Activated CD8-positive, alpha-beta memory T cell treated with anti-CD3 and anti-CD28 coated beads for 48 hours (primary cell): ENCODE results near the gene SLC39A10.

Experiments used
- DNase-seq, 3 experiments: peaks; one replicate each; pipeline ENCODE4 v3.0.0-alpha.2; 2020; ENCODE audit warnings: low read depth in 2 of 3, low spot score in 2 of 3

The SLC39A10 gene, protein sequence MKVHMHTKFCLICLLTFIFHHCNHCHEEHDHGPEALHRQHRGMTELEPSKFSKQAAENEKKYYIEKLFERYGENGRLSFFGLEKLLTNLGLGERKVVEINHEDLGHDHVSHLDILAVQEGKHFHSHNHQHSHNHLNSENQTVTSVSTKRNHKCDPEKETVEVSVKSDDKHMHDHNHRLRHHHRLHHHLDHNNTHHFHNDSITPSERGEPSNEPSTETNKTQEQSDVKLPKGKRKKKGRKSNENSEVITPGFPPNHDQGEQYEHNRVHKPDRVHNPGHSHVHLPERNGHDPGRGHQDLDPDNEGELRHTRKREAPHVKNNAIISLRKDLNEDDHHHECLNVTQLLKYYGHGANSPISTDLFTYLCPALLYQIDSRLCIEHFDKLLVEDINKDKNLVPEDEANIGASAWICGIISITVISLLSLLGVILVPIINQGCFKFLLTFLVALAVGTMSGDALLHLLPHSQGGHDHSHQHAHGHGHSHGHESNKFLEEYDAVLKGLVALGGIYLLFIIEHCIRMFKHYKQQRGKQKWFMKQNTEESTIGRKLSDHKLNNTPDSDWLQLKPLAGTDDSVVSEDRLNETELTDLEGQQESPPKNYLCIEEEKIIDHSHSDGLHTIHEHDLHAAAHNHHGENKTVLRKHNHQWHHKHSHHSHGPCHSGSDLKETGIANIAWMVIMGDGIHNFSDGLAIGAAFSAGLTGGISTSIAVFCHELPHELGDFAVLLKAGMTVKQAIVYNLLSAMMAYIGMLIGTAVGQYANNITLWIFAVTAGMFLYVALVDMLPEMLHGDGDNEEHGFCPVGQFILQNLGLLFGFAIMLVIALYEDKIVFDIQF

DNA sequence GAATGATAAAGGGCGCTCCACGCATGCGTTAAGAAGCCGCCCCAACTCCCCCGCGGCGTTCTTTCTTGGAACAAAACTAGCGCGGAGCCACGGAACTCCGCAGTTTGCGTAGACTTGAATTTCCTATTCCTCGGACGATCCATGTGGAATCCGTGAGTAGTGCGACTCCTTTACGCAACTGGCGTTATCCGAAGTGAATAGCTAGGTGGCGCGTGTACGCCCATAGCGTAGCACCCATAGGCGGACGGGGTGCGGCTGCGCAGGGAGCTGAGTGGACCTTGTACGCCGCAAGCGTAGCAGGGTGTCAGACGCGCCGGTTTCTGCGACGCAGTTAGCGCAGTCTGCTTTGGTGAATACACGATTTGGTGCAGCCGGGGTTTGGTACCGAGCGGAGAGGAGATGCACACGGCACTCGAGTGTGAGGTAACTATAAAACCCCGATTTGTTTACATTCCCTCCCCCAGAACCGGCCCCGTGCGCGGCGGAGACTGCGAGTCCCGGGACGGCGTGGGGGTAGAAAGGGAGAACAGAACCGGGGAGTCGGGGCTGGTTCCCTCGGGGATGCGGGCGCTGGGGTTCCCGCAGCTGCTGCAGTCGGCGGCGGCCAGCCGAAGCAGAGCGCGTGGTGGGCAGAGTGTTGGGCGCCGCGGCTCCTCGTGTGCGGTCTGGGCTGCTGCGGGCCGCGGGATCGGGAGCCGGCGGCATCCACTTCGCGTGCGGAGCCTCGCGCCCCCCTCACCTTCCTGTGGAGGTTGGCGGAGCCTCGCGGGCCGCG lies at the start of gene SLC39A10:
SLC39A10 (plus strand) TSS at position 368 of the 775 bp plus-strand sequence. CDS start 22,817 bp downstream, outside the sequence.
- peak; percentile 95 to 98 (median 95) for DNase-seq

DNA sequence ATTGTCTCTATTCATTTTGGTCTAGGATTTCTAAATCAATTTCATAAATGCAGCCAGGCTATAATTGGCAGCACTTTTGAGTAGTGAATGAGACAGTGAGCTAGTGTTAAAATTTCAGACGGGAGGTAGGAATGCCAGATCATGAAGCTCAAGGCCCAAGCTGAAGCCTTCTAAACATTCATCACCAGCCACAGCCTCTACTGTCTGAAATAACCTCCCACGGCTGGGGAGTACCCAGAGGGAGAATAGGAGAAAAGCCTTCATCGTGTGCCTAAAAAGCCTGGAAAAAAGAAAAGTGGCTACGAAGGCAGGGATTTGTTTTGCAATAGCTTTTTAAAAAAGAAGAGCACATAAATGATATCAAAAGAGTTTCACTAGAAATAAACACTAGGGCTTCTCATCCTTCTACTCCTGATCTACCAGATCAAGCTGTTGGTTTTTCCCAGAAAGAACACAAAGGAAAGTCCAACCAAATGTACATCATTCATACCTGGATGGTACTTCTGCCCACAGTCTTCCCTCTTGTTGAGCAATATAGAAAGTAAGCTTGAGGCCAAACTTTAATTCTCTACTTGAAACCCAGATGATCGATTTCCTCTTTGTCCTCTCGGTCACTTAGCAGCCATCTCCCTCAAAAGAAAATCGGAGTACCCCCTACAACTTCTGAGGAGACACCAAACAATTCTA lies 48.1 kb upstream of the SLC39A10 start:
- DNase-seq = no peak

DNA sequence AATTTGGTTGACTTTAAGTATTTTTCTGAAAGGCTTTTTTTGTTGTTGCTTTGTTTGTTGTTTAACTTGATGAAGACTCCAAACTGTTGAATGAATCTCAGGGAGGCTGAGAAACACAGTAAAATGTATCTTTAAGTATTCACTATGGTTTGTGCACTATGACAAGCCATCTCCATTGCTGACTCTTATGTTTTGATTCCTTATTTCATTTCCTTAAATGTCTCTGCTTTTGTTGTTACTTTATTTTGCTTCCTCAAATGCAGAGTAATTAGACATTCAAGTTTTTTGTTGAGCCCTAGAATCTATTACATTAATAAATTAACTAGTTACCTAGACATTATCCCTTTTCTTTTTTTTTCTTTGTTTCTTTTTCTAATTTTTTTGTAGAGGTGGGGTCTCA lies 46.3 kb upstream of the SLC39A10 start:
- DNase-seq = no peak

DNA sequence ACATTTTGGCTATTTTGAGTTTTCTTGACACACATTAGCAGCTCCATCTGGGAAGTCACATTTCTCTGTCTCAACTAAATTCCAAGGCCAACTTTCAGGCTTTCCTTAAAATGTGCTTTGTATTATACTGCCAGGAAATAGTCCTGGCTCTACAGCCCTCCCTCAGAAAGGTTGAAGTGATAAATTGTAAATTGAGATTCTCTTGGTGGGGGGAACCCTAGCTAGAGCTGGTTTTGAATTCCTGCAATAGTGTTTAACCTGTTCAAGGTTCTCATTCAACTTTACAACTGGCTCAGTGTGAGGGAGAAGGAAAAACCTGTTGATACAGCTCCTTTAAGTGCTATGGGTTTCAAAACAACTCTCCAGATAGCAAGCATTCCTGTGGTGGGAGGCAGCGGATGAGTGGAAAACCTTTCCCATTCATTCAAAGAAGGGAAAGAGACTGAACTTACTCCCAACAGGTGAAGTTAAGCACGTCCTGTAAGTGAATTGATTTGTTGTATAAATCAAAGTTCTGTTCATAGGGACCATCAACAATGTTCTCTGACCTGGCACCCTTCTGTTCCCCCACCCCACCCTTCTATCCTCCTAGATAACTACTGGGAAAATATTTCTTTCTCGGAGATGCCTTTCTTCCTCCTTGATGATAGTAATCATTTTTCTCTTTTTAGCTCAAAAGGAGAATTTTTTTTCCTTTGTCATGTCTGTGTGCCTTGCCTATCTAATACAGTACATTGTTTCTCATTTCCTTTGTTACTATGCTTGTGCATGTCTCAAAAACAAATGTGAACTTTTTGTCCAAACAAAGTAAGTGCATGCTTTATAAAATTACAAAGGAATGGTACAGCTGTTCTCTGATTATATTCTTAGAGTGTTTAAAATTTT lies 44.2 kb upstream of the SLC39A10 start:
- no peak for DNase-seq

DNA sequence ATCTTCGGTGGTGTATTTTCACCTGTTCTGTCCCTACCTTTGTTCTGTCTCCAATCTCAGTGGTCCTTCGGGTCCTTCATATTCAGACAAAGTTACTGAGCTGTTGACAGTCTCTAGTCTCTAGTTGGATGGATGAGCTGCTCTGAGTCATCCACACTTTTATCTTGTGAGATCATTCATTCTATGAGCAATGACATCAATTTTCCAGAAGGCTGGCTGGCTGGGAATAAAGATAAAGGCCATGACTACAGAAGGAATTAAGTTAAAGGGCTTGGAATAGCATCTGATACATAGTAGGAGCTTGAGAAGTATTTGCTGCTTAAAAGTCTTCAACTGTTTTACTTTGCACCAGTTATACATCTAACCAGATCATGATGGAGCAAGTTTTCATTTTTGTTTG lies 43.1 kb upstream of the SLC39A10 start:
- no peak for DNase-seq

DNA sequence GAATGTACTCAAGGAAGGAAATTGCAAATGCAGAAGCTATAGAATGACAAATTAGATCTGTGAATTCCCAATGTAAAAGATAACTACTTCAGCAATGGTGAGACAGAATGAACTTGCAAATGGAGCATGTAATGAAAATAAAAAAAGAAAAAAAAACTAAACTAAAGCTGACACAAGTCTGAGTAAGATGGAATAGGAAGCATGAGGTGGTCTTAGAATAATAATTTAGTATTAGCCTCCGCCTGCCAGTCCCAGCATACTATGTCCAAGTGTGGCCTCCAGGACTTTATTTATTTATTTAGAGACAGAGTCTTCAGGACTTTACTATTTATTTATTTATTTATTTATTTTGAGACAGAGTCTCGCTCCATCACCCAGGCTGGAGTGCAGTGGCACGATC lies 37.4 kb upstream of the SLC39A10 start:
- no peak for DNase-seq

DNA sequence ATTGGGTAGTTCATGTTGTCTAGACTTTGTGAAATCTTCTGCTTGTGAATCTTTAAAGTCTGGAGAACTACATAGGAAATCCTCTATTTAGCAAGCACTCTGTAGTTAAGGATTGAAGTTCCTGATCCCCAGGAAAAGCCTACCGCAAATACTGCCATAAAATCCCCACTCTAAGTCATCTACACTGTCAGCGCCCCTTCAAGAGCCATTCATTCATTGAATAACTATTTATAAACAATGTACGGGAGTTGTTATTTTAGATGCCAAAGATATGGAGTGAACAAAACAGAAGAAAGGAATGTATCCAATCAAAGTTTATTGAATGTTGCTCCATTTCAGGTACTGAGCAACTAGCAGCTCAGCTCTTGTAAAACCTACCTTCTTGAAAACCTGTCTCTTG lies 36.5 kb upstream of the SLC39A10 start:
- no peak for DNase-seq

DNA sequence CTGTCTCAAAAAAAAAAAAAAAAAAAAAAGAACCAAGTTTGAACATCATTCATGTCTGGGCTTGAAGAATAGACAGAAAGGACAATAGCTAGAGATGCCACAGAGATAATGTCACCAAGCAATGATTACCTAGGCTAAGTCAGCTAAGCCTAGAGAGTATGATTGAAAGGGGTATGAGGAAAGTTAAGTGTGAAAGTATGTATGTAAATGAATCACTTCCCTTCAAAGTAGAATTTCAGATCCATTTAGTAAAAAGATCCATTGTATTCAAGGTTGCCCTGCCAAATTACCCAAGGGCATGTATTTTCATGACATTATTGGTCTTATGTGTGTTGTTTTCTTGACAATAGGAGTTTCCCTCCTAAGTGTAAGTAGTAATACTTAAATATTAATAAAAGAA lies 34.1 kb upstream of the SLC39A10 start:
- DNase-seq = no peak

DNA sequence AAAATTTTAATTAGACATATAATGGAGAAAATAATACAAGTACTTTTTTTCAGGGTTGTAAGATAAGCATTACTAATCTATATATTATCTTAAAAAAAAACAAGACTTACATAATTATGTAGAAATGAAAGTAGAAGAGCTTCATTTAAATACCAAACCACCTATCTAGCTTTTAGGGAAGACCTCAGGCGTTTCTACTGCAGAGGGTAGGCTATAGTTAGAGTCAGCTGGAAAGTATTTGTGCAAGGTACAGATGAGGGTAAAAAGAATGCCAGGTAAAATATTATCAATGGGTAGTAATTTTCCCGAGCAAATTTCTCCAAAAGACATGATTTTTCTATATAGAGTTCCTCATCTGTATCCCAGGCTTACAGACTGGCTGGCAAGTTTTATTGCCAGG lies 30.5 kb upstream of the SLC39A10 start:
- no peak for DNase-seq

DNA sequence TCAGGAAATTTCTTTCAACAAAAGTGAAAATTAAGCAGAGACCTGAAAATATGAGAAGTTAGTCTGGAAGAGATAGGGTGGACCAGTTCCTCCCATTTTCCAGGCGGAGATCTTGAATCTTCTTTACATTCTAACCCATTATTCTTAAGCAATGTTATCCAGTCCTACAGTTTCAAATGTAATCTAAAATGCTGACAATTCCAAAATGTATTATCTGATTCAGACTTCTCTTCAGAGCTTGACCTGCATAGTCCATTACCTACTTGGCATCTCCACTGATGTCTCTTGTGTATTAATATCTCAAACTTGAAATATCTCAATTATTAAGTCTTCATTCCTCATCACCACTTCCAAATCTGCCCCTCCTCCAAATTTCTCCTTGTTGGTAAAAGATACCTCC lies 28.4 kb upstream of the SLC39A10 start:
- DNase-seq = no peak

DNA sequence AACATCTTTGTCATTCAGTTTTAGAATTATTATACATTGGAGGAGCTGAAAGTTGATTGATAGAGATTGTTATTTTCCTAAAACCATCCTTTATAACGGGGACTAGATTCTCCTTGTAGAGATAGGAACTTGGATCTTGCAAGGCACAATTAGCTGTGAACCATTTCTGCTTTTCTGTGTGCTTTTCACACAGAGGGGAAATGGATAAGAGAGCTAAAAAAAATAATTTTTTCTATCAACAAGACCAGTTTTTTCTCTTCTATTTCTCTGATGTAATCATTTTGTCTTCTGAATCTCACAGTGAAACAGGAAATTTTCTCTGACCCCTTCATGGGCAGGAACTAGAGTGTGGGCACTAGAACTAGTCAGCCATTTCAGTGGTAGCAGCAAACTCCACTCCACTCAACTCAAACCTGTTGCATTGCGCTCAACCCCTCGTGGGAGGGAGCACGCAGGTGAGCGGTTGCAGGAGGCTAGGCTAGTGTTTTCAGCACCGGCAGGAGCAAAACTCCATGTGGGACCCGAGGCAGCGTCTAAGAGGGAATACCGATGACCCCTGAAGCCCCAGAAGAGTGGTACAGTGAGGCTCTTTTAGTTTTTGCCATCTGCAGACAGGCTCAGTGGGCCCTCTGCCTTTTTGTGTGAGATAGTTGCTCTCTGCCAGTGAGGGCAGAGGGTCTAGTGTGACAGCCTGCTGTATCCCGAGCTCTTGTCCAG lies 24.0 kb upstream of the SLC39A10 start:
- DNase-seq = no peak

DNA sequence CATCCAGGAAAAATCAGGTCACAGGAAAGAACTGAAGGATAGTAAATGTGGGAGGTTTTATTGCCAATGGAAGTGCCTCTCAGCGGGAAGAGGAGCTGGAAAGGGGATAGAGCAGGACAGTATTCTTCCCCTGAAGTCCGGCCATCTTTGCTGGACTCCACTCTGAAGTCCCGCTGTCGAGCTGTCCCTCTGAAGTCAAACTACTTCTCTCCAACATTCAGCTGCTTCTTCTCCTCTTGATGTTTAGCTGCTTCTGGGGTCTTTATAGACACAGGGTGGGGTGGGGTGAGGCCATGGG lies 23.5 kb upstream of the SLC39A10 start:
- no peak for DNase-seq

DNA sequence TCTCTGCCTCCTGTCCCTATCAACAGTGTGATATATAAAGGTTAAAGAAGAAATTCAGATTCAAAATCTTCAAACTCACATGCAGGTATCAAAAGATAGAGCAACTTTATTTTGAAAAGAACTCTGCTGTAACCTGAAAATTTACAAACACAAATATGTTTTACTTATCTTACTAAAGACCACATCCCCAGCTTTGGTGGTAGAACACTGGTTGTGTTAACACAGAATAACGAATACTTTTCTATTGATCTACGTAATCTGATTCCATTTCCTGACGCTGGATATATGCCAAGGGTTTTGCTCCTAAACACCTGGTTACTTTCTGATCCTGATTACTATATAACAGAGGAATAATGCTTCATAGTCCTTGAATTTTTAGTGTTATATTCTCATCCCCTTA lies 23.1 kb upstream of the SLC39A10 start:
- DNase-seq = no peak

DNA sequence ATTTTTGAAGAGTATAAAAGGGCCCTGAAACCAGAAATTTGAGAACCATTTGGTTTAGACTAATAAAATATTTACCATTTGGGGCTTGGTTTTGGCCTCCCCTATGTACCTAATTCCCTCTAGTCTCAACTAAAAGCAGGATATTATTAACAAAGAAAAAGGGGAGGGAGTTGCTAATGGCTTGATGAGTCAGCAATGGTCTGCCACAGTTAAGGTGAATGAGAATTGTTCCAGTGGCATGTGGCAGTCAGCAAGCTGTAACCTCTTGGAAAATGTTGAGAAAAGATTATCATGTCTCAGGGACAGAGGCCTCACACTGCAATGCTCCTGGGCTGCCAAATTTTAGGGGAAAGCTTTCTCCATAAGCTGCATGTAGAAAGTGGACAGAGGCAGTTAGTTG lies 20.1 kb upstream of the SLC39A10 start:
- no peak for DNase-seq

DNA sequence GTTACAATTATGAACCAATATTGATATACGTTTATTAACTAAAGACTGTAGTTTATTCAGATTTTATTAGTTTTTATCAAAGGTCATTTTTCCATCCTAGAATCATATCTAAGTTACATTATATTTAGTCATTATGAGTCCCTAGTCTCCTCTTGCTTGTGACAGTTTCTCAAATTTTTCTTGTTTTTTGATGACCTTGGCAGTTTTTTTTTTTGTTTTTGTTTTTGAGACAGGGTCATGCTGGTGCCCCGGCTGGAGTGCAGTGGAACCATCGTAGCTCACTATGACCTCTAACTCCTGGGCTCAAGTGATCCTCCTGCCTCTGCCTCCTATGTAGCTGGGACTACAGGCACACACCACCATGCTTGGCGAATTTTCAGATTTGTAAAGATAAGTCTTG lies 18.3 kb upstream of the SLC39A10 start:
- DNase-seq = no peak

DNA sequence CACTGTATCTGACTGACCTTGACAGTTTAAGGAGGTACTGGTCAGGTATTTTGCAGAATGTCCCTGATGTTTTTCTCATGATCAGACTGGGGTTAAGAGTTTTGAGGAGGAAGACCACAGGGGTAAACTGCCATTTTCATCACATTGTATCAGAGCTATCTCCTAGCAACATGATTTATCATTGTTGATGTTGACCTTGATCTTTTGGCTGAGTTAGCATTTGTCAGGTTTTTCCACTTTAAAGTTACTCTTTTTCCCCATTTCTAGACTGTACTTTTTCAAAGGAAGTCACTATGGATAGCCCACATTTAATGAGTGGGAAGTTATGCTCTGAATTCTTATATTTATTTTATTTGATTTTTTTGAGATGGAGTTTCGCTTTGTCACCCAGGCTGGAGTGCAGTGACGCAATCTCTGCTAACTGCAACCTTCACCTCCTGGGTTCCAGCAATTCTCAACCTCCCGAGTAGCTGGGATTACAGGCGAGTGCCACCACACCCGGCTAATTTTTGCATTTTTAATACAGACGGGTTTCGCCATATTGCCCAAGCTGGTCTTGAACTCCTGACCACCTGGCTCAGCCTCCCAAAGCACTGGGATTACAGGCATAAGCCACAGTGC lies 17.7 kb upstream of the SLC39A10 start:
- no peak for DNase-seq

DNA sequence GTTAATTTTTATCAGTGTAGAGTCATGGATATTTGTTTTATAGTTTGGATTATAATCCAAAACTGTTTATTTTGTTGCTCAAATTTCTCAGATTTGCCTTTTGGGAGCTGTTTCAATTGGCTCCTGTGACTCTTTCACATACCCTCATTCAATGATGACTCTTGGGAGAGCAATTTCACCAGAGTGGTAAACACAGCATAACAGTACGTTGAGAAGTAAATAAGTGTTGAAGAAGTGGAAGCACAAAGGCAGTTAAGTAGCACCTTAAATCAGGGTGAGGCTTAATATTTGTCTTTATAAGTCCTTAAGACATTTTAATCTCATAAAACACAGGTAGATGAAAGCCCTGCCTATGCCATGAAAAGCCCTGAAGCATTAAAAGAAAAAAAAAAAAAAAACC lies 17.1 kb upstream of the SLC39A10 start:
- no peak for DNase-seq

DNA sequence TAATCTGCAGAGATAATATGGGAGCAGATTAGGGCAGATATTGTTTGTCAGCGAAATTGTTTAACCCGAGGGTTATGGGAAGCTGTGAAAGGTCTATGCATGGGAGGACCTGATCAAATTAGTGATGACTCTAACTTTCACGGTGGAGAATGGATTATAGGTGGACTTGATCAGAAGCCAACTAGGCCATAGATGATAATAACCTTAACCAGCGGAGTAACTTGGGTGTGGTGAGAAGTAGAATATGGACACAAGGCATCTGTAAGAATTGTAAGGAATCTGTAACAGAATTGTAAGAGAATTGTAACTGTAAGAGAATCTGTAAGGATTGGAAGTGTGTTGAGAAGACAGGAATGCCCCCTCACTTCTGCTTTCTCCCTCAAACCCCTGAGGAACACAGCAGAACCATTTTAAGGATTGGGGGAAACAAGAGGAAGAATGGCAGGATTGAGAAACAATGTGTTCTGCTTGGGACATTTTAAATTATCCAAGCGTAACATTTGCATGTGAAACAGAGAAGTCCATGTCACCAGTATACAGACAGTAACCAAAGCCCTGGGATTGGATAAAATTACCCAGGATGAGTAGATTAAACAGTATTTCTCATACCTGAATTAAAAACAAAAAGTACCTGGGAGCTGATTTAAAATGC lies 14.9 kb upstream of the SLC39A10 start:
- DNase-seq = no peak

DNA sequence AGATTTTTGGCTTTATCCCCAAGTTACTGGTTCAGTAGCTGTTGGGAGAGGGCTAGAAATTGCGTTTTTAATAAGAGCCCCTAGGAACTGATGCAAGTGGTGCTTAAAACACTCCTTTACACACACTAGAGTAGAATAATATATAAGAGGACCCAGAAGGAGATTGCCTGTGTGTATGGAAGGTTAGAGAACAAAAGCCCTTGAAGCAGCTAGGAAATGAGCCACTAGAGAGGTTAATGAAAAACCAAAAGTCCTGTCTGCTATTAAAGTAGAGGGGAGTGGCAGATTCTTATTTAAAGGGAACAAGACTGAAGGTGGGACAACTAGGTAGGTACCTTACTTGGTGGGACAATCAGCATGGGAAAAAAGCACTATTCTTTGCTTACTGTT lies 14.4 kb upstream of the SLC39A10 start:
- DNase-seq = no peak
